Tibial nerve (tissue), 3 donors: ENCODE data around the gene LGALS12.

ENCODE experiments used
- POLR2A ChIP-seq, 2 donors: fragments of 450-650 bp; IDR thresholded peaks; one replicate each; pipeline ENCODE4 v1.6.1; 2017; ENCODE audit warnings: antibody characterized with exemption in 2 of 2, mild to moderate bottlenecking in 2 of 2, moderate library complexity in 2 of 2
- TF ChIP-seq, protein P1 (sequence below), 5 experiments: fragments of 200-600 bp in 3 of 5; fragments of 450-650 bp in 2 of 5; sonication (generic) in 3 of 5; IDR thresholded peaks; one replicate each; pipeline ENCODE4 v1.5.1; 2016 to 2019; ENCODE audit warnings: antibody characterized with exemption in 5 of 5, mild to moderate bottlenecking in 3 of 5, moderate library complexity in 2 of 5

DNA sequence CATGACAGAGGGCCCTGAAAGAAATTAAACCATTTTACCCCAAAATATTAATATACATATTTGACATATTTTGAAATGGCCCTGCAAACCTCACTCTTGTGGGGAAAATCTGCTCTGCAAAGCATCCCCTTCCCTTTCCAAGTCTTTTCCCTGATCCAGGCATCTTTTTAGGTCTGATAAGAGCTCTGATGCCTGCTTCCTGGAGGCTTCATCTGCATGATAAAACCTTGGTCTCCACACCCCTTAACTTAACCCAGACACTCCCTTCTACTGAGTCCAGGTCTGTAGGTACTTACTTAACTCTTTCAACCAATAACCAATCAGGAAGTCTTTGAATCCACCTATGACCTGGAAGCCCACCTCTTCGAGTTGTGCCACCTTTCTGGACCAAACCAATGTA lies 1.8 kb upstream of the LGALS12 start:
- TF ChIP-seq, protein P1, sequence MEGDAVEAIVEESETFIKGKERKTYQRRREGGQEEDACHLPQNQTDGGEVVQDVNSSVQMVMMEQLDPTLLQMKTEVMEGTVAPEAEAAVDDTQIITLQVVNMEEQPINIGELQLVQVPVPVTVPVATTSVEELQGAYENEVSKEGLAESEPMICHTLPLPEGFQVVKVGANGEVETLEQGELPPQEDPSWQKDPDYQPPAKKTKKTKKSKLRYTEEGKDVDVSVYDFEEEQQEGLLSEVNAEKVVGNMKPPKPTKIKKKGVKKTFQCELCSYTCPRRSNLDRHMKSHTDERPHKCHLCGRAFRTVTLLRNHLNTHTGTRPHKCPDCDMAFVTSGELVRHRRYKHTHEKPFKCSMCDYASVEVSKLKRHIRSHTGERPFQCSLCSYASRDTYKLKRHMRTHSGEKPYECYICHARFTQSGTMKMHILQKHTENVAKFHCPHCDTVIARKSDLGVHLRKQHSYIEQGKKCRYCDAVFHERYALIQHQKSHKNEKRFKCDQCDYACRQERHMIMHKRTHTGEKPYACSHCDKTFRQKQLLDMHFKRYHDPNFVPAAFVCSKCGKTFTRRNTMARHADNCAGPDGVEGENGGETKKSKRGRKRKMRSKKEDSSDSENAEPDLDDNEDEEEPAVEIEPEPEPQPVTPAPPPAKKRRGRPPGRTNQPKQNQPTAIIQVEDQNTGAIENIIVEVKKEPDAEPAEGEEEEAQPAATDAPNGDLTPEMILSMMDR (IDR thresholded peaks at IDR 0.05), result no peak
- TF ChIP-seq POLR2A (IDR thresholded peaks at IDR 0.05), result no peak
